HepG2 (cell line): ENCODE data around the gene GAGE10. TPM values are rescaled to one million over a fixed set of nuclear protein-coding genes. Genes with fewer than 3 reads are reported as not detected.

Experiments
- ATAC-seq: fragments of 200-7000 bp; cut with Tn5 transposase; 3 replicates; pipeline ENCODE4 v1.9.1; 2020; ENCODE audit warnings: mild to moderate bottlenecking, moderate library complexity
- BruUV-seq: library from RNA; stranded (reverse); fragments of 400-500 nt; replicated peaks from 2 replicates; lab custom pipeline; 2021; lab: Mats Ljungman, UMichigan
- CTCF ChIA-PET: fragments of 300-600 bp; formaldehyde crosslinking; extraction: SDS; loops from one replicate; lab custom pipeline; 2021; ENCODE audit warnings: low total read pairs, inconsistent platforms, low intra/inter-chr PET ratio; lab: Yijun Ruan, JAX
- POLR2A ChIA-PET: fragments of 350-600 bp; sonication (Branson Sonifier 250); formaldehyde crosslinking; loops from one replicate; lab custom pipeline; 2020; ENCODE audit warnings: antibody characterized with exemption, inconsistent platforms; lab: Yijun Ruan, JAX
- DNase-seq: peaks from one replicate; pipeline ENCODE4 v3.0.0-alpha.2; 2015; ENCODE audit warnings: low spot score
- FAIRE-seq: peaks from 3 replicates; lab custom pipeline; 2011; peaks lifted over from hg19 to GRCh38; lab: Jason Lieb, UNC
- H2AFZ ChIP-seq: one replicate; pipeline ENCODE4 v1.6.1; 2011; ENCODE audit warnings: low read length, inconsistent platforms
- H3K27ac ChIP-seq: fragments of 300-600 bp; 3 replicates; pipeline ENCODE4 v1.8.0; 2011; ENCODE audit warnings: mixed run types, mild to moderate bottlenecking, mixed read lengths, low read length, inconsistent platforms; ENCODE audit not compliant: insufficient read depth; ENCODE audit errors: extremely low read length
- H3K27me3 ChIP-seq, 2 experiments: fragments of 200-600 bp in 1 of 2; 2 replicates in 1 of 2; 3 replicates in 1 of 2; pipeline versions ENCODE4 v1.6.0 to v1.8.0; 2011; ENCODE audit warnings: low read length in 2 of 2, mild to moderate bottlenecking in 2 of 2, moderate library complexity in 2 of 2, inconsistent platforms in 1 of 2; ENCODE audit not compliant: insufficient read depth in 2 of 2, control insufficient read depth in 1 of 2
- H3K36me3 ChIP-seq, 2 experiments: fragments of 200-600 bp in 1 of 2; replicated peaks in 1 of 2; 2 replicates in 1 of 2; 3 replicates in 1 of 2; pipeline versions ENCODE4 v1.5.1 to v1.8.0; 2011; ENCODE audit warnings: low read length in 2 of 2, inconsistent platforms in 1 of 2; ENCODE audit not compliant: insufficient read depth in 2 of 2, control insufficient read depth in 1 of 2
- H3K4me1 ChIP-seq: 2 replicates; pipeline ENCODE4 v1.5.1; 2012; ENCODE audit warnings: low read length, inconsistent platforms; ENCODE audit not compliant: insufficient read depth
- H3K4me2 ChIP-seq: 2 replicates; pipeline ENCODE4 v1.6.0; 2011; ENCODE audit warnings: low read depth, low read length, inconsistent platforms
- H3K4me3 ChIP-seq, 3 experiments: fragments of 200-600 bp in 1 of 3; sonication (generic), shearing (Covaris generic) in 1 of 3; replicated peaks in 1 of 3; 2 replicates each; pipeline ENCODE4 v1.5.1; 2011 to 2016; ENCODE audit warnings: low read length in 3 of 3, inconsistent platforms in 2 of 3, low read depth in 2 of 3, mild to moderate bottlenecking in 2 of 3, control low read depth in 1 of 3, mixed read lengths in 1 of 3; ENCODE audit not compliant: insufficient read depth in 1 of 3
- H3K79me2 ChIP-seq: one replicate; pipeline ENCODE4 v1.6.1; 2011; ENCODE audit warnings: low read length, inconsistent platforms; ENCODE audit not compliant: insufficient read depth
- H3K9ac ChIP-seq: 2 replicates; pipeline ENCODE4 v1.6.0; 2011; ENCODE audit warnings: mild to moderate bottlenecking, low read depth, low read length, inconsistent platforms; ENCODE audit not compliant: insufficient read depth
- H3K9me3 ChIP-seq: 2 replicates; pipeline ENCODE4 v1.5.1; 2012; ENCODE audit warnings: mild to moderate bottlenecking, low read length
- H4K20me1 ChIP-seq: 2 replicates; pipeline ENCODE4 v1.6.0; 2011; ENCODE audit warnings: inconsistent platforms, mild to moderate bottlenecking, low read length, moderate library complexity; ENCODE audit not compliant: insufficient read depth
- BRCA1 ChIP-seq: sonication (generic); formaldehyde crosslinking; IDR thresholded peaks from 2 replicates; pipeline ENCODE4 v1.4.0; 2020; ENCODE audit warnings: missing genetic modification reagents
- DR1 ChIP-seq: sonication (generic); formaldehyde crosslinking; IDR thresholded peaks from 2 replicates; pipeline ENCODE4 v1.8.0; 2021; ENCODE audit warnings: mild to moderate bottlenecking, missing genetic modification reagents, inconsistent platforms
- TFE3 ChIP-seq: IDR thresholded peaks from 2 replicates; pipeline ENCODE4 v1.6.1; 2016
- ZBTB40 ChIP-seq, 2 experiments: fragments of 450-650 bp in 1 of 2; sonication (generic) in 1 of 2; formaldehyde crosslinking in 1 of 2; IDR thresholded peaks; 2 replicates each; pipeline versions ENCODE4 v1.6.1 to v1.8.0; 2016 to 2022; ENCODE audit warnings: antibody characterized with exemption in 1 of 2, mild to moderate bottlenecking in 1 of 2, missing genetic modification reagents in 1 of 2
- ZNF350 ChIP-seq: sonication (generic); formaldehyde crosslinking; IDR thresholded peaks from 2 replicates; pipeline ENCODE4 v1.4.0; 2020; ENCODE audit warnings: mild to moderate bottlenecking, low read depth, missing genetic modification reagents, borderline replicate concordance
- ZSCAN21 ChIP-seq: sonication (generic); formaldehyde crosslinking; IDR thresholded peaks from 2 replicates; pipeline ENCODE4 v1.8.0; 2022; ENCODE audit warnings: mild to moderate bottlenecking, missing genetic modification reagents, moderate library complexity, borderline replicate concordance
- WGBS: methylation state at CpG from one replicate; pipeline ENCODE4 v1.1.6; 2017; ENCODE audit warnings: low lambda C conversion rate; 5-methylcytosine and 5-hydroxymethylcytosine counted together
- in situ Hi-C: cut with HindIII; loops from 2 replicates; pipeline ENCODE4 v1.10.0; 2017; ENCODE audit warnings: low pct_unique_long_range_greater_than_20kb; ENCODE audit not compliant: extremely low pct_ligation_motif_present
- intact Hi-C: fragments of 100-400 bp; cut with micrococcal nuclease; formaldehyde crosslinking; loops from one replicate; pipeline ENCODE4 v1.10.0; 2022; ENCODE audit not compliant: unreplicated experiment
- polyA plus RNA-seq, 8 experiments: library from polyadenylated mRNA; depleted of rRNA in 3 of 8; stranded (reverse) in 7 of 8; unstranded in 1 of 8; fragments of >200 nt; fragmentation: Illumina TruSeq in 4 of 8; extraction: Trizol in 4 of 8; gene quantifications; 2 replicates each; pipeline versions ENCODE4 v1.2.1 to v1.2.3, GENCODE V29; 2011 to 2016; ENCODE audit warnings: low read depth in 4 of 8, missing spikeins in 1 of 8, mixed read lengths in 1 of 8; ENCODE audit not compliant: insufficient read depth in 1 of 8
- total RNA-seq, 5 experiments: library from RNA; depleted of rRNA; stranded (reverse); fragments of >200 nt; fragmentation: Illumina TruSeq; extraction: Trizol; gene quantifications; 2 replicates each; pipeline ENCODE4 v1.2.3, GENCODE V29; 2016; ENCODE audit warnings: low read depth in 1 of 5

Gene GAGE10
- total and polyA plus RNA-seq, 2 of the 13 experiments (the other 11 are each of a cell fraction or from before 2014, with no cell fraction given): not detected

- in situ Hi-C loops: no loop called here
- DNase-seq (no peak), ATAC-seq (no peak), FAIRE-seq (no peak)
- H3K9ac ChIP-seq: no peak overlapping the region
- no peak overlapping the region for H3K4me2 ChIP-seq
- peaks cover 11% of the 10 kb centered on the region for H3K4me1 ChIP-seq
- no CpG with 5 or more reads among the region's 14 CpGs for WGBS
- H3K27ac ChIP-seq: no peak overlapping the region
- no peaks in the 10 kb centered on the region for H3K36me3 ChIP-seq
- H2AFZ ChIP-seq: no peak overlapping the region
- BruUV-seq: no TSS peak
- H4K20me1 ChIP-seq: no peaks in the 10 kb centered on the region
- no peaks in the 10 kb centered on the region for H3K9me3 ChIP-seq
- ChIA-PET POLR2A (interaction anchor here (1.2 kb wide), 1 partner anchor 12 kb away, joined by 5 read pairs; the partner anchor contains the start of gene PPP1R3F), CTCF (no interaction called here)
- TF ChIP-seq ZNF350 (CRISPR knock-in tag) (no peak), DR1 (CRISPR knock-in tag) (no peak), ZSCAN21 (CRISPR knock-in tag) (no peak), TFE3 (CRISPR knock-in tag) (no peak), BRCA1 (CRISPR knock-in tag) (no peak), ZBTB40 (IDR thresholded peaks at IDR 0.05) (no peak), ZBTB40 (CRISPR knock-in tag; IDR thresholded peaks at IDR 0.05) (no peak)
- H3K79me2 ChIP-seq: no peaks in the 10 kb centered on the region
- H3K27me3 ChIP-seq: no peaks in the 10 kb centered on the region
- no peak overlapping the region for H3K4me3 ChIP-seq
- intact Hi-C loops: no loop called here
Measured at GRCh38 chrX:49257074-49257790, 46.2 kb upstream of the GAGE10 start.
